Endothelial cell of umbilical vein (primary cell): ENCODE measurements around the gene CYP27C1. TPM values are rescaled to one million over a fixed set of nuclear protein-coding genes. Genes with fewer than 3 reads are reported as not detected.

Source experiments
- BruUV-seq: library from RNA; stranded (reverse); fragments of 400-500 nt; replicated peaks from 2 replicates; lab custom pipeline; 2021; lab: Mats Ljungman, UMichigan
- CTCF ChIA-PET: fragments of 300-600, 350-600 bp; sonication (Branson Sonifier 250); formaldehyde crosslinking; loops from one replicate; lab custom pipeline; 2021; ENCODE audit warnings: antibody characterized with exemption, inconsistent platforms; lab: Charles Lee
- POLR2A ChIA-PET: fragments of 300-600, 350-600 bp; sonication (Branson Sonifier 250); formaldehyde crosslinking; loops from one replicate; lab custom pipeline; 2021; ENCODE audit warnings: antibody characterized with exemption, inconsistent platforms; lab: Charles Lee
- DNase-seq: peaks from one replicate; pipeline ENCODE4 v3.0.0-alpha.2; 2011; ENCODE audit warnings: low read depth, low spot score
- FAIRE-seq: peaks from 2 replicates; lab custom pipeline; 2011; peaks lifted over from hg19 to GRCh38; lab: Jason Lieb, UNC
- H2AFZ ChIP-seq: 2 replicates; pipeline ENCODE4 v1.6.0; 2012; ENCODE audit warnings: low read depth, low read length, control low read depth, inconsistent platforms
- H3K27ac ChIP-seq: 2 replicates; pipeline ENCODE4 v1.5.1; 2011; ENCODE audit warnings: low read depth, mild to moderate bottlenecking, control low read depth, low read length, moderate library complexity; ENCODE audit not compliant: insufficient read depth
- H3K27me3 ChIP-seq, 2 experiments: 2 replicates each; pipeline versions ENCODE4 v1.6.0 to v1.6.1; 2011; ENCODE audit warnings: low read length in 2 of 2, mixed read lengths in 1 of 2; ENCODE audit not compliant: control insufficient read depth in 2 of 2, insufficient read depth in 2 of 2
- H3K36me3 ChIP-seq, 2 experiments: 2 replicates in 1 of 2; 3 replicates in 1 of 2; pipeline ENCODE4 v1.5.1; 2011; ENCODE audit warnings: low read length in 2 of 2, mild to moderate bottlenecking in 1 of 2, moderate library complexity in 1 of 2; ENCODE audit not compliant: control insufficient read depth in 2 of 2, insufficient read depth in 2 of 2; ENCODE audit errors: extremely low read depth in 1 of 2
- H3K4me1 ChIP-seq: 3 replicates; pipeline ENCODE4 v1.5.1; 2011; ENCODE audit warnings: mild to moderate bottlenecking, low read length; ENCODE audit not compliant: control insufficient read depth, insufficient read depth; ENCODE audit errors: extremely low read depth
- H3K4me2 ChIP-seq: 2 replicates; pipeline ENCODE4 v1.6.1; 2011; ENCODE audit warnings: low read length, control low read depth, mixed read lengths; ENCODE audit not compliant: insufficient read depth
- H3K4me3 ChIP-seq, 3 experiments: fragments of 200-600 bp in 1 of 3; sonication (generic), shearing (Covaris generic) in 1 of 3; replicated peaks in 1 of 3; 2 replicates each; pipeline ENCODE4 v1.5.1; 2011 to 2016; ENCODE audit warnings: control low read depth in 3 of 3, low read length in 3 of 3, mild to moderate bottlenecking in 2 of 3, inconsistent platforms in 1 of 3, low read depth in 1 of 3, moderate library complexity in 1 of 3; ENCODE audit not compliant: insufficient read depth in 1 of 3
- H3K79me2 ChIP-seq: 2 replicates; pipeline ENCODE4 v1.6.0; 2012; ENCODE audit warnings: low read length, inconsistent platforms; ENCODE audit not compliant: control insufficient read depth, insufficient read depth
- H3K9ac ChIP-seq: replicated peaks from 2 replicates; pipeline ENCODE3; 2011; ENCODE audit warnings: low read length, control low read depth; ENCODE audit not compliant: insufficient read depth; ENCODE audit errors: extremely low read depth
- H3K9me1 ChIP-seq: replicated peaks from 3 replicates; pipeline ENCODE4 v1.6.0; 2011; ENCODE audit warnings: mild to moderate bottlenecking, low read length; ENCODE audit not compliant: control insufficient read depth, insufficient read depth; ENCODE audit errors: extremely low read depth
- H3K9me3 ChIP-seq: replicated peaks from 2 replicates; pipeline ENCODE4 v1.5.1; 2012; ENCODE audit warnings: low read length, inconsistent platforms; ENCODE audit not compliant: control insufficient read depth, insufficient read depth
- H4K20me1 ChIP-seq: replicated peaks from 2 replicates; pipeline ENCODE3; 2011; ENCODE audit warnings: mild to moderate bottlenecking, low read length; ENCODE audit not compliant: control insufficient read depth, insufficient read depth; ENCODE audit errors: extremely low read depth
- EZH2 ChIP-seq: IDR thresholded peaks from 2 replicates; pipeline ENCODE4 v1.6.1; 2012; ENCODE audit warnings: borderline replicate concordance, low read depth, mild to moderate bottlenecking, moderate library complexity, low read length, inconsistent platforms; ENCODE audit not compliant: severe bottlenecking
- FOS ChIP-seq: IDR thresholded peaks from 2 replicates; pipeline ENCODE4 v1.6.1; 2011; ENCODE audit warnings: mild to moderate bottlenecking, low read length, moderate library complexity, borderline replicate concordance; ENCODE audit not compliant: insufficient read depth
- GATA2 ChIP-seq: IDR thresholded peaks from 2 replicates; pipeline ENCODE4 v1.7.0; 2011; ENCODE audit warnings: low read depth, mild to moderate bottlenecking, moderate library complexity, mixed read lengths, low read length; ENCODE audit not compliant: insufficient read length, insufficient read depth
- JUN ChIP-seq: IDR thresholded peaks from 2 replicates; pipeline ENCODE4 v1.6.1; 2011; ENCODE audit warnings: borderline replicate concordance, low read depth; ENCODE audit not compliant: insufficient read length, insufficient read depth
- MYC ChIP-seq: IDR thresholded peaks from one replicate; pipeline ENCODE4 v1.6.1; 2011; ENCODE audit warnings: mild to moderate bottlenecking, low read depth, low read length
- POLR2A ChIP-seq: IDR thresholded peaks from 2 replicates; pipeline ENCODE4 v1.6.1; 2012; ENCODE audit warnings: low read depth, mild to moderate bottlenecking, control low read depth, low read length
- POLR2AphosphoS5 ChIP-seq: IDR thresholded peaks from 2 replicates; pipeline ENCODE4 v1.6.1; 2012; ENCODE audit warnings: low read depth, mild to moderate bottlenecking, control low read depth, low read length, moderate library complexity; ENCODE audit not compliant: insufficient read depth
- dilution Hi-C: fragments of 300-500 bp; cut with MboI; formaldehyde crosslinking; loops from one replicate; pipeline ENCODE4 v1.15.0; 2019; ENCODE audit warnings: low sequenced_read_pairs; ENCODE audit not compliant: extremely low pct_ligation_motif_present
- intact Hi-C: fragments of 100-400 bp; cut with micrococcal nuclease; formaldehyde crosslinking; loops from one replicate; pipeline ENCODE4 v1.10.0; 2022
- polyA plus RNA-seq, 4 experiments: library from polyadenylated mRNA; depleted of rRNA in 3 of 4; stranded (reverse) in 3 of 4; unstranded in 1 of 4; fragments of >200 nt; gene quantifications; 2 replicates each; pipeline versions ENCODE4 v1.2.1 to v1.2.3, GENCODE V29; 2011 to 2012; ENCODE audit warnings: missing spikeins in 1 of 4
- total RNA-seq: library from RNA; stranded (reverse); gene quantifications from 2 replicates; pipeline ENCODE4 v1.2.3, GENCODE V29; 2021
- TF ChIP-seq, protein P1 (sequence below), 2 donors: IDR thresholded peaks; 1 replicate in 1 of 2; 2 replicates in 1 of 2; pipeline ENCODE4 v1.5.1; 2011; ENCODE audit warnings: low read length in 2 of 2, mild to moderate bottlenecking in 2 of 2, moderate library complexity in 2 of 2, control low read depth in 1 of 2, inconsistent platforms in 1 of 2, low read depth in 1 of 2; ENCODE audit not compliant: insufficient read depth in 1 of 2; ENCODE audit errors: extremely low read depth in 1 of 2
- TF ChIP-seq, protein P2 (sequence below): IDR thresholded peaks from 2 replicates; pipeline ENCODE4 v1.6.1; 2011; ENCODE audit not compliant: insufficient read depth, insufficient read length

Gene CYP27C1
- total and polyA plus RNA-seq, 2 donors (not counting 3 experiments of a cell fraction or from before 2014, with no cell fraction given): not detected

DNA sequence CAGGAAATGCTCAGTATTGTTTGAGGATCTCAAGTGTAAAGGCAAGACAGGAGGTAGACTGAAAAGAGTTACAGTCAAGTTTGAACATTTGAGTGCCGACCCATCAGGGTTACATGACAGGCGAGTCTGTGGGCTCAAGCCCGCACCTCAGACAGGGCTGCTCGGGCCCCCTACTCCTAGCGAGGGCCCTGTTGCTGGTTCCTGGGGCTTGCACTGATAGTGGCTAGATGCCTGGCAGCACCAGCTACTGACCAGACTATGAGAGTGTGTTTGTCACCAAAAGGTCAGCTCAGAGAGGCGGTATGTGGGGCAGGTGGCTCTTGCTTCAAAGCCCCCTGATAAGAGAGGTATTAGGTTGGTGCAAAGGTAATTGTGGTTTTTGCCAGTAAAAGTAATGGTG is 35.6 kb upstream of the CYP27C1 start:
- Histone ChIP-seq H3K4me2 (no peak overlapping the region), H4K20me1 (no peaks in the 10 kb centered on the region), H3K27me3 (no peaks in the 10 kb centered on the region), H3K36me3 (peaks cover 8 to 24% of the 10 kb centered on the region in 2 experiments), H3K4me1 (no peaks in the 10 kb centered on the region), H3K4me3 (no peak overlapping the region), H3K27ac (no peak overlapping the region), H3K9me3 (no peaks in the 10 kb centered on the region), H2AFZ (no peak overlapping the region), H3K79me2 (no peaks in the 10 kb centered on the region), H3K9ac (no peak overlapping the region), H3K9me1 (no peaks in the 10 kb centered on the region)
- POLR2A ChIA-PET: no interaction called here
- no TSS peak for BruUV-seq
- no peak for FAIRE-seq
- no peak for TF ChIP-seq JUN
- TF ChIP-seq FOS: no peak
- no peak for TF ChIP-seq GATA2
- TF ChIP-seq POLR2AphosphoS5: no peak
- TF ChIP-seq, protein P1, sequence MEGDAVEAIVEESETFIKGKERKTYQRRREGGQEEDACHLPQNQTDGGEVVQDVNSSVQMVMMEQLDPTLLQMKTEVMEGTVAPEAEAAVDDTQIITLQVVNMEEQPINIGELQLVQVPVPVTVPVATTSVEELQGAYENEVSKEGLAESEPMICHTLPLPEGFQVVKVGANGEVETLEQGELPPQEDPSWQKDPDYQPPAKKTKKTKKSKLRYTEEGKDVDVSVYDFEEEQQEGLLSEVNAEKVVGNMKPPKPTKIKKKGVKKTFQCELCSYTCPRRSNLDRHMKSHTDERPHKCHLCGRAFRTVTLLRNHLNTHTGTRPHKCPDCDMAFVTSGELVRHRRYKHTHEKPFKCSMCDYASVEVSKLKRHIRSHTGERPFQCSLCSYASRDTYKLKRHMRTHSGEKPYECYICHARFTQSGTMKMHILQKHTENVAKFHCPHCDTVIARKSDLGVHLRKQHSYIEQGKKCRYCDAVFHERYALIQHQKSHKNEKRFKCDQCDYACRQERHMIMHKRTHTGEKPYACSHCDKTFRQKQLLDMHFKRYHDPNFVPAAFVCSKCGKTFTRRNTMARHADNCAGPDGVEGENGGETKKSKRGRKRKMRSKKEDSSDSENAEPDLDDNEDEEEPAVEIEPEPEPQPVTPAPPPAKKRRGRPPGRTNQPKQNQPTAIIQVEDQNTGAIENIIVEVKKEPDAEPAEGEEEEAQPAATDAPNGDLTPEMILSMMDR (IDR thresholded peaks at IDR 0.05; ENCODE audit: extremely low read depth in 1 of 2, insufficient read depth in 1 of 2, low read depth in 1 of 2, low read length in 2 of 2): no peak
- TF ChIP-seq POLR2A: no peak
- no peak for TF ChIP-seq EZH2
- no peak for TF ChIP-seq MYC
- TF ChIP-seq, protein P2, sequence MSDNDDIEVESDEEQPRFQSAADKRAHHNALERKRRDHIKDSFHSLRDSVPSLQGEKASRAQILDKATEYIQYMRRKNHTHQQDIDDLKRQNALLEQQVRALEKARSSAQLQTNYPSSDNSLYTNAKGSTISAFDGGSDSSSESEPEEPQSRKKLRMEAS: no peak
- DNase-seq: no peak
- intact Hi-C loops: no loop called here
- dilution Hi-C loops: no loop called here
- CTCF ChIA-PET: no interaction called here
